ENCODE measurements around the gene SAMD3. TPM values are rescaled to one million over a fixed set of nuclear protein-coding genes. Genes with fewer than 3 reads are reported as not detected.

The SAMD3 gene
- total RNA-seq, 1 donor from 2014 or later: 0.69 TPM

DNA sequence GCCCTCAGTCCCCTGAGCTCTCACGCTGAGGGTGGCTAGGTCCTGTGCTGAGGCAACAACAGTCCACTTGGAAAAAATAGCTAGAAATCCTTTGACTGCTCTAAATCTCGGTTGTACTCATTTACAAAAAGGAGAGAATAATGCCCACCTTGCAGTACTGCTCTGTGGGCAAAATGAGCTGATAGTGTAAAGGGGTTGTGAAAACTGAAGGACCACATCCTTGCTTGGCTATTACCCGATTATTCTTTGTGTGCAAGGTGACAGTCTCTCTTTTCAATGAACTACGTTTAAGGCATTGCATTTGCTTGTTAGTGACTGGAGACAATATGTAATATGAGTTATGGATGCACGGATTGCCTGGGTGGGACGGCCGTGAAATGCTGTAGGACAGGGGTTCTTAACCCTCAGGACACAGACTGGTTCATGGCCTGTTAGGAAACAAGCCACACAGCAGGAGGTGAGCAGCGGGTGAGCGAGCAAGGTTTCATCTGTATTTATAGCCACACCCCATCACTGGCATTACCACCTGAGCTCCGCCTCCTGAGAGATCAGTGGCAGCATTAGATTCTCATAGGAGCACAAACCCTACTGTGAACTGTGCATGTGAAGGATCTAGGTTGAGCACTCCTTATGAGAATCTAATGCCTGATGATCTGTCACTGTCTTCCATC lies 14.6 kb downstream of the SAMD3 start:
- H3K9me3 Mint-ChIP-seq (ENCODE audit: low read depth): no peaks in the 10 kb centered on the region
- no peak overlapping the region for H3K4me3 Mint-ChIP-seq (ENCODE audit: low read depth)
- no peaks in the 10 kb centered on the region for H3K36me3 Mint-ChIP-seq (ENCODE audit: insufficient read depth)
- TF ChIP-seq, protein P1, sequence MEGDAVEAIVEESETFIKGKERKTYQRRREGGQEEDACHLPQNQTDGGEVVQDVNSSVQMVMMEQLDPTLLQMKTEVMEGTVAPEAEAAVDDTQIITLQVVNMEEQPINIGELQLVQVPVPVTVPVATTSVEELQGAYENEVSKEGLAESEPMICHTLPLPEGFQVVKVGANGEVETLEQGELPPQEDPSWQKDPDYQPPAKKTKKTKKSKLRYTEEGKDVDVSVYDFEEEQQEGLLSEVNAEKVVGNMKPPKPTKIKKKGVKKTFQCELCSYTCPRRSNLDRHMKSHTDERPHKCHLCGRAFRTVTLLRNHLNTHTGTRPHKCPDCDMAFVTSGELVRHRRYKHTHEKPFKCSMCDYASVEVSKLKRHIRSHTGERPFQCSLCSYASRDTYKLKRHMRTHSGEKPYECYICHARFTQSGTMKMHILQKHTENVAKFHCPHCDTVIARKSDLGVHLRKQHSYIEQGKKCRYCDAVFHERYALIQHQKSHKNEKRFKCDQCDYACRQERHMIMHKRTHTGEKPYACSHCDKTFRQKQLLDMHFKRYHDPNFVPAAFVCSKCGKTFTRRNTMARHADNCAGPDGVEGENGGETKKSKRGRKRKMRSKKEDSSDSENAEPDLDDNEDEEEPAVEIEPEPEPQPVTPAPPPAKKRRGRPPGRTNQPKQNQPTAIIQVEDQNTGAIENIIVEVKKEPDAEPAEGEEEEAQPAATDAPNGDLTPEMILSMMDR (IDR thresholded peaks at IDR 0.05; ENCODE audit: unreplicated experiment): no peak
- H3K4me1 Mint-ChIP-seq (ENCODE audit: low read depth): no peaks in the 10 kb centered on the region
- DNase-seq (ENCODE audit: low spot score, unreplicated experiment): no peak
- H3K27me3 Mint-ChIP-seq: peaks cover 6% of the 10 kb centered on the region
- H3K27ac Mint-ChIP-seq: no peak overlapping the region

DNA sequence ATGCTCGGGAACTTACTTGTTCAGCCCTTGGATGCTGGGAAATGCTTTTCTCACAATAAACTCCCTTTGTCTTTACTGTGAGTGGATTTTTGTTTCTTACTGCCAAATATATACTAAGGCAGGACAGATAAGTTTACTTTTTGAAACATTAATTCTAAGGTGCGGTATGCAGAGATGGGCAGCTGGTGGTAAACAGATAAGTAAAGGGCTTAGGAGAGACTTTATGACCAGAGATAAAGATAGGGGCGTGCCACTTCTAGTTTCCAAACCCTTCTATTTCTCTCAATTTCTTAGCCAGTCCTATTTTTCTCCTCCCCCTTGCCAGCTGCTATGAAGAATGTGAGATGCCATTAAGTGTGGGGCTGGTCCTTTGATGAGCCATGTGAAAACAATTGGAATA lies 16.3 kb downstream of the SAMD3 start:
- H3K4me3 Mint-ChIP-seq (ENCODE audit: low read depth): no peak overlapping the region
- DNase-seq (ENCODE audit: low spot score, unreplicated experiment): no peak

DNA sequence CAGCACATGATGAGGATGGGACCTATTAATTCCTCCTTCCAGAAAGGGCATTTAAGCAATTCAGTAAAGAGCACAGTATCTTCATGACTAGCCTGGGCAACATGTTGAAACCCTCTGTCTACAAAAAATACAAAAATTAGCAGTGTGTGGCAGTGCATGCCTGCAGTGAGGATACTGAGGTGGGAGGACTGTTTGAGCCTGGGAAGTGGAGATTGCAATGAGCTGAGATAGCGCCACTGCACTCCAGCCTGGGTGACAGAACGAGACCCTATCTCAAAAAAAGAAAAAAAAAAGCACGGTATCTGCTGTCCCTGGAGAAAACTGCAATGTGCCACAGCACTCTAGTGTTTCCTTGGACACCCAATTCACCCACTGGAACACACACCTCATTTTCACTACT lies 18.4 kb downstream of the SAMD3 start:
- Mint-ChIP-seq H3K4me3 (ENCODE audit: low read depth) (no peak overlapping the region), H3K27me3 (peaks cover 29% of the 10 kb centered on the region), H3K4me1 (ENCODE audit: low read depth) (peaks cover 1% of the 10 kb centered on the region), H3K36me3 (ENCODE audit: insufficient read depth) (no peaks in the 10 kb centered on the region), H3K9me3 (ENCODE audit: low read depth) (peaks cover 5% of the 10 kb centered on the region), H3K27ac (no peak overlapping the region)
- TF ChIP-seq, protein P1 (IDR thresholded peaks at IDR 0.05; ENCODE audit: unreplicated experiment): no peak
- DNase-seq (ENCODE audit: low spot score, unreplicated experiment): no peak

More for the DNA sequence above, 16.3 kb downstream of the SAMD3 start:
- TF ChIP-seq, protein P1 (IDR thresholded peaks at IDR 0.05; ENCODE audit: unreplicated experiment): no peak
- Mint-ChIP-seq H3K27ac (no peak overlapping the region), H3K4me1 (ENCODE audit: low read depth) (no peaks in the 10 kb centered on the region), H3K27me3 (peaks cover 15% of the 10 kb centered on the region), H3K9me3 (ENCODE audit: low read depth) (no peaks in the 10 kb centered on the region), H3K36me3 (ENCODE audit: insufficient read depth) (no peaks in the 10 kb centered on the region)

DNA sequence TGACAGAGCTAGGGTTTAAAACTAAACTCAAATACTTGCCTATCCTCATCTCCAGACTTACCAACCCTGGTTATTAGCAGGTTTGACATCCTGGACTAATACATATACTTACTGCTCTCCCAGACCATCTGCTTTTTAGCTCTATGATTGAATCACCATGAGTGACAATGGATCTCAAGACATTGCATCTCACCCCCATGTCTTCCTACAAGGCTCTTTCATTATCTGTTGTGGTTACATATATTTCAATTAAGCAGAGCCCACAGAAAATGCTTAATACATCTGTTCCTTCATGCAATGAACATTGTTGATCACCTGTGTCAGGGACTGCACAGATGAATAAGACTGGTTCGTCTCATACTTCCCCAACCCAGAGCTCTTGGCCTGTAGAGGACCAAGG lies 19.4 kb downstream of the SAMD3 start:
- TF ChIP-seq, protein P1 (IDR thresholded peaks at IDR 0.05; ENCODE audit: unreplicated experiment): no peak

DNA sequence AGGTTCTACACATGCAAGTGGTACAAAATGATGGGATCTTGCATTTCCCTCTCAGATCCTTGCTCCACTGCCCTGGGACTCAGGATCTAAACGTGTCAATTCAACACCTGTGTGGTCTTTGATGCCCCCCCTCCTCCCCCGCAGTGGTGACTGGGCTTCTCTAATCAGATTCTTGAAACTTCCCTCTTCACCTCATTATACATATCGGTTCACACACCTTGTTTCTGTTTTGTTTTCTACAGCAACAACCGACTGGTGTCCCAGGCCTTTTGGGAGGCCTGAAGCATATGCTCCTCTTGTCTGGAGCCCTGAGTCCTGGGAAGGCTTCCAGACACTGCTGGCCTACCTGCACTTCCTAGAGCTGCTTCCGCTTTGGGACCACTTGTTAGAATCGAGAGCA lies 20.0 kb downstream of the SAMD3 start:
- Mint-ChIP-seq H3K27ac (no peak overlapping the region), H3K4me1 (ENCODE audit: low read depth) (peaks cover 1% of the 10 kb centered on the region), H3K36me3 (ENCODE audit: insufficient read depth) (no peaks in the 10 kb centered on the region), H3K4me3 (ENCODE audit: low read depth) (no peak overlapping the region), H3K27me3 (peaks cover 38% of the 10 kb centered on the region), H3K9me3 (ENCODE audit: low read depth) (peaks cover 5% of the 10 kb centered on the region)
- TF ChIP-seq, protein P1 (IDR thresholded peaks at IDR 0.05; ENCODE audit: unreplicated experiment): no peak
- DNase-seq (ENCODE audit: low spot score, unreplicated experiment): no peak

More for the DNA sequence above, 19.4 kb downstream of the SAMD3 start:
- Mint-ChIP-seq H3K4me1 (ENCODE audit: low read depth) (peaks cover 1% of the 10 kb centered on the region), H3K27me3 (peaks cover 34% of the 10 kb centered on the region), H3K4me3 (ENCODE audit: low read depth) (no peak overlapping the region), H3K9me3 (ENCODE audit: low read depth) (peaks cover 5% of the 10 kb centered on the region), H3K27ac (no peak overlapping the region), H3K36me3 (ENCODE audit: insufficient read depth) (no peaks in the 10 kb centered on the region)
- no peak for DNase-seq (ENCODE audit: low spot score, unreplicated experiment)

Measured in progenitor cell of endocrine pancreas (in vitro differentiated cells).